CD4-positive, alpha-beta T cell treated with Interleukin-17A for 4 hours (primary cell): ENCODE data around the gene LOX.

ENCODE experiments used
- DNase-seq: peaks from one replicate; pipeline ENCODE4 v3.0.0-alpha.2; 2020; ENCODE audit warnings: mixed read lengths

Gene LOX

GRCh38 chr5:122050959-122051358 is 27.1 kb downstream of the LOX start:
- no peak for DNase-seq

- no peak for DNase-seq
Observed at GRCh38 chr5:122040636-122041302, 37.3 kb downstream of the LOX start.

GRCh38 chr5:122036326-122036725 is 41.7 kb downstream of the LOX start:
- no peak for DNase-seq

GRCh38 chr5:122035913-122036312 is 42.1 kb downstream of the LOX start:
- DNase-seq: no peak

GRCh38 chr5:122031836-122032235 is 46.2 kb downstream of the LOX start:
- no peak for DNase-seq

- no peak for DNase-seq
Observed at GRCh38 chr5:122030251-122030650, 47.8 kb downstream of the LOX start.

- DNase-seq: no peak
Observed at GRCh38 chr5:122029818-122030217, 48.2 kb downstream of the LOX start.

GRCh38 chr5:122022966-122023365 is 55.1 kb downstream of the LOX start:
- DNase-seq: no peak

GRCh38 chr5:122019919-122020590 is 58.0 kb downstream of the LOX start:
- DNase-seq: no peak

GRCh38 chr5:122015471-122015870 is 62.6 kb downstream of the LOX start:
- no peak for DNase-seq

GRCh38 chr5:122014236-122014935 is 63.7 kb downstream of the LOX start:
- DNase-seq: no peak
